Measurements from ENCODE around the gene PGC. TPM values are rescaled to one million over a fixed set of nuclear protein-coding genes. Genes with fewer than 3 reads are reported as not detected.
A peak's percentile ranks its signal among the peaks of the same experiment; 100 is the strongest.

Gene PGC
- total RNA-seq, 1 experiment from 2014 or later, result not detected

GRCh38 chr6:41689171-41690008 is 57.8 kb downstream of the PGC start:
- peaks cover 7% of the 10 kb centered on the region; the same call in 1 of the 2 replicates for H3K4me1 ChIP-seq (ENCODE audit: insufficient read depth, low read length)
- Mint-ChIP-seq H3K9me3 (no peaks in the 10 kb centered on the region; a peak in 1 of 5 replicates), H3K27ac (peak overlapping the region in 2 of 3 experiments; percentile 14 to 67; a peak in 1 of 7 replicates), H3K27me3 (ENCODE audit: low read depth) (peaks cover 18% of the 10 kb centered on the region), H3K36me3 (ENCODE audit: insufficient read depth in 1 of 3, low read depth in 3 of 3) (no peaks in the 10 kb centered on the region; a peak in 2 of 7 replicates), H3K4me1 (peaks cover 28 to 35% of the 10 kb centered on the region in 2 experiments), H3K4me3 (no peak overlapping the region)
- no peak overlapping the region for H3K14ac ChIP-seq (ENCODE audit: insufficient read depth, low read length)
- H2AFZ ChIP-seq (ENCODE audit: low read length), result no peak overlapping the region
- H4K8ac ChIP-seq (replicated peaks; ENCODE audit: insufficient read length, low read depth, low read length), result no peak overlapping the region
- H2BK15ac ChIP-seq (ENCODE audit: low read depth, low read length), result no peak overlapping the region
- H3K27me3 ChIP-seq (ENCODE audit: insufficient read depth, low read length), result no peaks in the 10 kb centered on the region
- no peak overlapping the region for H2AK5ac ChIP-seq (ENCODE audit: insufficient read length, low read length)
- H3K23me2 ChIP-seq (ENCODE audit: insufficient read length, low read depth, low read length, poor library complexity, severe bottlenecking), result no peaks in the 10 kb centered on the region
- H3T11ph ChIP-seq (ENCODE audit: low read length), result no peak overlapping the region
- H3K56ac ChIP-seq (ENCODE audit: insufficient read length, low read depth, low read length), result no peak overlapping the region
- no peak overlapping the region for H2BK12ac ChIP-seq (ENCODE audit: insufficient read length, low read depth, low read length)
- H3K9ac ChIP-seq (ENCODE audit: extremely low read depth, insufficient read length, low read length), result no peak overlapping the region
- no peaks in the 10 kb centered on the region for H3K9me3 ChIP-seq (ENCODE audit: control insufficient read depth, low read depth, low read length)
- H4K5ac ChIP-seq (ENCODE audit: insufficient read length, low read depth, low read length), result no peak overlapping the region
- WGBS (ENCODE audit: extremely low coverage, insufficient read length, low lambda C conversion rate), result no CpG with 5 or more reads among the region's 9 CpGs
- no peak for DNase-seq
- no peak overlapping the region for H2BK20ac ChIP-seq (ENCODE audit: low read depth, low read length, poor library complexity, severe bottlenecking)
- H3K23ac ChIP-seq (ENCODE audit: insufficient read length, low read depth, low read length), result no peak overlapping the region
- no peak overlapping the region for H2BK120ac ChIP-seq (ENCODE audit: low read depth, low read length, poor library complexity, severe bottlenecking)
- H4K20me1 ChIP-seq (ENCODE audit: control insufficient read depth, insufficient read depth, insufficient read length), result no peaks in the 10 kb centered on the region
- H3K4me2 ChIP-seq (ENCODE audit: insufficient read depth, insufficient read length, low read length), result no peak overlapping the region
- no peaks in the 10 kb centered on the region for H3K79me1 ChIP-seq (ENCODE audit: insufficient read depth, low read depth, low read length, poor library complexity, severe bottlenecking)
- no peak overlapping the region for H2BK5ac ChIP-seq (ENCODE audit: insufficient read length, low read length)
- no peak overlapping the region for H3K18ac ChIP-seq (ENCODE audit: insufficient read length, low read depth, low read length)
- H3K4ac ChIP-seq (ENCODE audit: low read depth, low read length), result no peak overlapping the region
- H4K91ac ChIP-seq (ENCODE audit: insufficient read length, low read depth, low read length), result no peak overlapping the region
- no peaks in the 10 kb centered on the region for H3K79me2 ChIP-seq (ENCODE audit: insufficient read depth, low read length)
- no peak for TF ChIP-seq CTCF (conservative IDR thresholded peaks at IDR 0.05)
- H3K27ac ChIP-seq (ENCODE audit: insufficient read length, low read depth, low read length), result no peak overlapping the region

Data from H9 (cell line).